HCT116 (cell line): ENCODE measurements around the gene PIKFYVE. TPM values are rescaled to one million over a fixed set of nuclear protein-coding genes. Genes with fewer than 3 reads are reported as not detected.

Source experiments
- ATAC-seq: fragments of 200-7000 bp; cut with Tn5 transposase; 2 replicates; pipeline ENCODE4 v1.9.1; 2020; ENCODE audit warnings: mild to moderate bottlenecking, moderate library complexity
- BruUV-seq: library from RNA; stranded (reverse); fragments of 400-500 nt; replicated peaks from 2 replicates; lab custom pipeline; 2021; lab: Mats Ljungman, UMichigan
- CTCF ChIA-PET: fragments of 300-600 bp; sonication (Branson Sonifier 250); formaldehyde crosslinking; loops from one replicate; lab custom pipeline; 2021; ENCODE audit warnings: antibody characterized with exemption; lab: Charles Lee
- POLR2A ChIA-PET: fragments of 300-600, 350-600 bp; sonication (Branson Sonifier 250); formaldehyde crosslinking; loops from one replicate; lab custom pipeline; 2021; ENCODE audit warnings: antibody characterized with exemption; lab: Charles Lee
- RAD21 ChIA-PET, 2 experiments: fragments of 300-600 bp; sonication (Branson Sonifier 250); formaldehyde crosslinking; loops; one replicate each; lab custom pipeline; 2023; ENCODE audit warnings: low total read pairs in 2 of 2; ENCODE audit not compliant: uncharacterized antibody in 2 of 2, unreplicated experiment in 2 of 2, low non-redundant PET in 1 of 2; lab: Charles Lee
- DNase-seq: peaks from one replicate; pipeline ENCODE4 v3.0.0-alpha.2; 2010; ENCODE audit warnings: low read depth, low spot score
- H2AFZ ChIP-seq: fragments of 200-600 bp; shearing (Covaris generic), sonication (generic); 2 replicates; pipeline ENCODE4 v1.6.1; 2017; ENCODE audit warnings: low read depth, mixed run types, mixed read lengths, antibody characterized with exemption, low read length; ENCODE audit not compliant: poor library complexity, severe bottlenecking
- H3K27ac ChIP-seq: 2 replicates; pipeline ENCODE4 v1.5.1; 2012; ENCODE audit warnings: low read depth, low read length
- H3K27me3 ChIP-seq: fragments of 200-600 bp; sonication (generic); 2 replicates; pipeline ENCODE4 v1.6.1; 2016; ENCODE audit warnings: mixed run types, low read length, mixed read lengths; ENCODE audit not compliant: insufficient read depth
- H3K36me3 ChIP-seq, 2 experiments: fragments of 200-500 bp in 1 of 2; fragments of 200-600 bp in 1 of 2; sonication (Bioruptor generic) in 1 of 2; sonication (generic) in 1 of 2; 2 replicates each; pipeline versions ENCODE4 v1.5.1 to v1.6.1; 2014 to 2016; ENCODE audit warnings: low read length in 2 of 2, inconsistent platforms in 1 of 2, mixed read lengths in 1 of 2, mixed run types in 1 of 2; ENCODE audit not compliant: insufficient read depth in 2 of 2, control insufficient read depth in 1 of 2
- H3K4me1 ChIP-seq, 2 experiments: fragments of 200-600 bp in 1 of 2; sonication (generic) in 1 of 2; 2 replicates each; pipeline versions ENCODE4 v1.5.1 to v1.6.1; 2012 to 2017; ENCODE audit warnings: low read length in 2 of 2, inconsistent platforms in 1 of 2, mild to moderate bottlenecking in 1 of 2, mixed read lengths in 1 of 2, mixed run types in 1 of 2, moderate library complexity in 1 of 2; ENCODE audit not compliant: insufficient read depth in 2 of 2, control insufficient read depth in 1 of 2
- H3K4me2 ChIP-seq: fragments of 200-600 bp; sonication (generic); 2 replicates; pipeline ENCODE4 v1.6.1; 2017; ENCODE audit warnings: mixed run types, low read length, mixed read lengths
- H3K4me3 ChIP-seq, 2 experiments: fragments of 200-600 bp in 1 of 2; sonication (generic) in 1 of 2; replicated peaks in 1 of 2; 2 replicates each; pipeline ENCODE4 v1.5.1; 2011 to 2016; ENCODE audit warnings: low read length in 2 of 2, control low read depth in 1 of 2, low read depth in 1 of 2, mild to moderate bottlenecking in 1 of 2, mixed read lengths in 1 of 2, mixed run types in 1 of 2
- H3K79me2 ChIP-seq: fragments of 200-600 bp; sonication (generic); 2 replicates; pipeline ENCODE4 v1.6.1; 2017; ENCODE audit warnings: mild to moderate bottlenecking, mixed run types, low read length, moderate library complexity, mixed read lengths; ENCODE audit not compliant: insufficient read depth
- H3K9ac ChIP-seq: fragments of 200-600 bp; sonication (generic); 2 replicates; pipeline ENCODE4 v1.6.1; 2016; ENCODE audit warnings: low read length, mixed read lengths
- H3K9me2 ChIP-seq: fragments of 200-600 bp; sonication (generic), shearing (Covaris generic); 2 replicates; pipeline ENCODE4 v1.6.1; 2017; ENCODE audit warnings: mixed run types, mild to moderate bottlenecking, moderate library complexity; ENCODE audit not compliant: insufficient read depth
- H3K9me3 ChIP-seq, 2 experiments: fragments of 200-500 bp in 1 of 2; fragments of 200-600 bp in 1 of 2; sonication (Bioruptor generic) in 1 of 2; sonication (generic) in 1 of 2; 2 replicates each; pipeline ENCODE4 v1.6.1; 2014 to 2017; ENCODE audit warnings: low read length in 2 of 2, mixed read lengths in 2 of 2, inconsistent platforms in 1 of 2, low read depth in 1 of 2, mild to moderate bottlenecking in 1 of 2, mixed run types in 1 of 2, moderate library complexity in 1 of 2; ENCODE audit not compliant: control insufficient read depth in 1 of 2, insufficient read depth in 1 of 2
- H4K20me1 ChIP-seq: fragments of 200-600 bp; sonication (generic), shearing (Covaris generic); 2 replicates; pipeline ENCODE4 v1.6.1; 2017; ENCODE audit warnings: mixed run types, mild to moderate bottlenecking, moderate library complexity; ENCODE audit not compliant: insufficient read depth
- CBX3 ChIP-seq: IDR thresholded peaks from 2 replicates; pipeline ENCODE4 v1.6.1; 2012; ENCODE audit warnings: low read depth
- CEBPB ChIP-seq: IDR thresholded peaks from 2 replicates; pipeline ENCODE4 v1.6.1; 2012; ENCODE audit warnings: low read depth
- ELF1 ChIP-seq: IDR thresholded peaks from 2 replicates; pipeline ENCODE4 v1.6.1; 2012; ENCODE audit warnings: low read depth, borderline replicate concordance
- EZH2 ChIP-seq: fragments of 200-600 bp; sonication (generic); IDR thresholded peaks from 2 replicates; pipeline ENCODE4 v1.6.1; 2017; ENCODE audit warnings: antibody characterized with exemption, mixed run types
- FOSL1 ChIP-seq: IDR thresholded peaks from 2 replicates; pipeline ENCODE4 v1.6.1; 2012; ENCODE audit warnings: low read depth
- POLR2AphosphoS5 ChIP-seq: IDR thresholded peaks from 2 replicates; pipeline ENCODE4 v1.6.1; 2011; ENCODE audit warnings: mild to moderate bottlenecking, low read depth, low read length, moderate library complexity
- RAD21 ChIP-seq: IDR thresholded peaks from 2 replicates; pipeline ENCODE4 v1.6.1; 2012; ENCODE audit warnings: low read depth, mild to moderate bottlenecking
- TCF7L2 ChIP-seq: IDR thresholded peaks from 2 replicates; pipeline ENCODE4 v1.7.0; 2011; ENCODE audit warnings: borderline replicate concordance, inconsistent platforms; ENCODE audit not compliant: insufficient read depth, insufficient read length; ENCODE audit errors: extremely low read depth
- YY1 ChIP-seq: IDR thresholded peaks from 2 replicates; pipeline ENCODE4 v1.6.1; 2011; ENCODE audit warnings: low read length, low read depth, moderate library complexity, mild to moderate bottlenecking; ENCODE audit not compliant: insufficient replicate concordance; ENCODE audit errors: extremely low read depth
- ZFX ChIP-seq: fragments of 450-650 bp; IDR thresholded peaks from 2 replicates; pipeline ENCODE4 v1.6.1; 2017
- ZNF274 ChIP-seq: fragments of 200-500 bp; sonication (Bioruptor generic); IDR thresholded peaks from 2 replicates; pipeline ENCODE4 v1.6.1; 2014; ENCODE audit warnings: mild to moderate bottlenecking, low read depth, low read length, inconsistent platforms
- intact Hi-C: fragments of 100-400 bp; cut with micrococcal nuclease; formaldehyde crosslinking; loops from 2 replicates; pipeline ENCODE4 v1.10.0; 2022
- total RNA-seq: library from RNA; stranded (reverse); gene quantifications from one replicate; pipeline ENCODE4 v1.2.1, GENCODE V29; 2021; ENCODE audit not compliant: unreplicated experiment
- TF ChIP-seq, protein P1 (sequence below): IDR thresholded peaks from 2 replicates; pipeline ENCODE4 v1.6.1; 2011; ENCODE audit warnings: mild to moderate bottlenecking, low read length, moderate library complexity; ENCODE audit not compliant: insufficient replicate concordance; ENCODE audit errors: extremely low read depth
- TF ChIP-seq, protein P2 (sequence below), 3 experiments: fragments of 200-600 bp in 1 of 3; sonication (generic) in 1 of 3; IDR thresholded peaks in 2 of 3; conservative IDR thresholded peaks in 1 of 3; 2 replicates each; pipeline ENCODE4 v1.5.1; 2012 to 2017; ENCODE audit warnings: low read depth in 2 of 3, low read length in 2 of 3, antibody characterized with exemption in 1 of 3, borderline replicate concordance in 1 of 3, control low read depth in 1 of 3, mild to moderate bottlenecking in 1 of 3, mixed read lengths in 1 of 3, mixed run types in 1 of 3, moderate library complexity in 1 of 3; ENCODE audit not compliant: insufficient read depth in 1 of 3
- TF ChIP-seq, protein P3 (sequence below): IDR thresholded peaks from 2 replicates; pipeline ENCODE4 v1.6.1; 2012
- TF ChIP-seq, protein P4 (sequence below): IDR thresholded peaks from 2 replicates; pipeline ENCODE4 v1.6.1; 2012
- TF ChIP-seq, protein P5 (sequence below): IDR thresholded peaks from 2 replicates; pipeline ENCODE4 v1.6.1; 2012; ENCODE audit warnings: low read depth

Gene PIKFYVE
- total RNA-seq, 1 experiment from 2014 or later = 21.8 TPM

DNA sequence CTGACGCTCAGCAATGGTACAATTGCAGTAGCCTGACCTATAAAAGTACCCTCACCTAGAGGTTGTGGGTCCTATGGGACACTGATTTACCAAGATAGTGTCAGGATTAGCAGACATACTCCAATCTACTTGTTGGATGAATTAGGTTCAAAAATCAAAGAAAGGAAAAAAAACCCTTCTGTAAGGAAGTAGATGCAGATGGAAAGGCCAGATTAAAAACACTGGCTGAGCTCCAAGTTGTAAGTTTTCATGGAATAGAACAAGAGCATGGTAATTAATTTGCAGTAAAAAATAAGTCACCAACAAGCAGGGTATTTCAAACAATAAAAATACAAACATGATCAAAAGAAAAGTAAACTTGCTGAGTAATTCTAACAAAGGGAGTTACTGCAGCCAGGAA, 37.6 kb upstream of the PIKFYVE start:
- no peak overlapping the region for H3K27ac ChIP-seq
- H4K20me1 ChIP-seq = no peaks in the 10 kb centered on the region
- RAD21 ChIA-PET = no interaction called here
- H3K9me2 ChIP-seq = no peaks in the 10 kb centered on the region
- no peak overlapping the region for H2AFZ ChIP-seq
- POLR2A ChIA-PET = no interaction called here
- CTCF ChIA-PET = no interaction called here
- H3K4me2 ChIP-seq = no peak overlapping the region
- DNase-seq (no peak), ATAC-seq (no peak)
- peaks cover 0 to 6% of the 10 kb centered on the region in 2 experiments; a peak in 1 of 4 replicates for H3K9me3 ChIP-seq
- H3K4me1 ChIP-seq = peaks cover 0 to 6% of the 10 kb centered on the region in 2 experiments; a peak in 2 of 4 replicates
- no peaks in the 10 kb centered on the region for H3K79me2 ChIP-seq
- no TSS peak for BruUV-seq
- H3K36me3 ChIP-seq = no peaks in the 10 kb centered on the region
- H3K9ac ChIP-seq = no peak overlapping the region
- TF ChIP-seq, protein P1, sequence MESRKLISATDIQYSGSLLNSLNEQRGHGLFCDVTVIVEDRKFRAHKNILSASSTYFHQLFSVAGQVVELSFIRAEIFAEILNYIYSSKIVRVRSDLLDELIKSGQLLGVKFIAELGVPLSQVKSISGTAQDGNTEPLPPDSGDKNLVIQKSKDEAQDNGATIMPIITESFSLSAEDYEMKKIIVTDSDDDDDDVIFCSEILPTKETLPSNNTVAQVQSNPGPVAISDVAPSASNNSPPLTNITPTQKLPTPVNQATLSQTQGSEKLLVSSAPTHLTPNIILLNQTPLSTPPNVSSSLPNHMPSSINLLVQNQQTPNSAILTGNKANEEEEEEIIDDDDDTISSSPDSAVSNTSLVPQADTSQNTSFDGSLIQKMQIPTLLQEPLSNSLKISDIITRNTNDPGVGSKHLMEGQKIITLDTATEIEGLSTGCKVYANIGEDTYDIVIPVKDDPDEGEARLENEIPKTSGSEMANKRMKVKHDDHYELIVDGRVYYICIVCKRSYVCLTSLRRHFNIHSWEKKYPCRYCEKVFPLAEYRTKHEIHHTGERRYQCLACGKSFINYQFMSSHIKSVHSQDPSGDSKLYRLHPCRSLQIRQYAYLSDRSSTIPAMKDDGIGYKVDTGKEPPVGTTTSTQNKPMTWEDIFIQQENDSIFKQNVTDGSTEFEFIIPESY = no peak
- TF ChIP-seq EZH2 (no peak), CEBPB (no peak), FOSL1 (no peak), ELF1 (no peak), ZFX (no peak), RAD21 (no peak), POLR2AphosphoS5 (no peak), YY1 (no peak), ZNF274 (no peak), TCF7L2 (no peak), CBX3 (no peak)
- TF ChIP-seq, protein P2, sequence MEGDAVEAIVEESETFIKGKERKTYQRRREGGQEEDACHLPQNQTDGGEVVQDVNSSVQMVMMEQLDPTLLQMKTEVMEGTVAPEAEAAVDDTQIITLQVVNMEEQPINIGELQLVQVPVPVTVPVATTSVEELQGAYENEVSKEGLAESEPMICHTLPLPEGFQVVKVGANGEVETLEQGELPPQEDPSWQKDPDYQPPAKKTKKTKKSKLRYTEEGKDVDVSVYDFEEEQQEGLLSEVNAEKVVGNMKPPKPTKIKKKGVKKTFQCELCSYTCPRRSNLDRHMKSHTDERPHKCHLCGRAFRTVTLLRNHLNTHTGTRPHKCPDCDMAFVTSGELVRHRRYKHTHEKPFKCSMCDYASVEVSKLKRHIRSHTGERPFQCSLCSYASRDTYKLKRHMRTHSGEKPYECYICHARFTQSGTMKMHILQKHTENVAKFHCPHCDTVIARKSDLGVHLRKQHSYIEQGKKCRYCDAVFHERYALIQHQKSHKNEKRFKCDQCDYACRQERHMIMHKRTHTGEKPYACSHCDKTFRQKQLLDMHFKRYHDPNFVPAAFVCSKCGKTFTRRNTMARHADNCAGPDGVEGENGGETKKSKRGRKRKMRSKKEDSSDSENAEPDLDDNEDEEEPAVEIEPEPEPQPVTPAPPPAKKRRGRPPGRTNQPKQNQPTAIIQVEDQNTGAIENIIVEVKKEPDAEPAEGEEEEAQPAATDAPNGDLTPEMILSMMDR (IDR thresholded peaks at IDR 0.05 in 2 of 3, conservative IDR thresholded peaks at IDR 0.05 in 1 of 3; ENCODE audit: borderline replicate concordance in 1 of 3, insufficient read depth in 1 of 3, low read depth in 2 of 3, low read length in 2 of 3) = no peak
- TF ChIP-seq, protein P3, sequence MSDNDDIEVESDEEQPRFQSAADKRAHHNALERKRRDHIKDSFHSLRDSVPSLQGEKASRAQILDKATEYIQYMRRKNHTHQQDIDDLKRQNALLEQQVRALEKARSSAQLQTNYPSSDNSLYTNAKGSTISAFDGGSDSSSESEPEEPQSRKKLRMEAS = no peak
- TF ChIP-seq, protein P4, sequence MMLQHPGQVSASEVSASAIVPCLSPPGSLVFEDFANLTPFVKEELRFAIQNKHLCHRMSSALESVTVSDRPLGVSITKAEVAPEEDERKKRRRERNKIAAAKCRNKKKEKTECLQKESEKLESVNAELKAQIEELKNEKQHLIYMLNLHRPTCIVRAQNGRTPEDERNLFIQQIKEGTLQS = no peak
- TF ChIP-seq, protein P5, sequence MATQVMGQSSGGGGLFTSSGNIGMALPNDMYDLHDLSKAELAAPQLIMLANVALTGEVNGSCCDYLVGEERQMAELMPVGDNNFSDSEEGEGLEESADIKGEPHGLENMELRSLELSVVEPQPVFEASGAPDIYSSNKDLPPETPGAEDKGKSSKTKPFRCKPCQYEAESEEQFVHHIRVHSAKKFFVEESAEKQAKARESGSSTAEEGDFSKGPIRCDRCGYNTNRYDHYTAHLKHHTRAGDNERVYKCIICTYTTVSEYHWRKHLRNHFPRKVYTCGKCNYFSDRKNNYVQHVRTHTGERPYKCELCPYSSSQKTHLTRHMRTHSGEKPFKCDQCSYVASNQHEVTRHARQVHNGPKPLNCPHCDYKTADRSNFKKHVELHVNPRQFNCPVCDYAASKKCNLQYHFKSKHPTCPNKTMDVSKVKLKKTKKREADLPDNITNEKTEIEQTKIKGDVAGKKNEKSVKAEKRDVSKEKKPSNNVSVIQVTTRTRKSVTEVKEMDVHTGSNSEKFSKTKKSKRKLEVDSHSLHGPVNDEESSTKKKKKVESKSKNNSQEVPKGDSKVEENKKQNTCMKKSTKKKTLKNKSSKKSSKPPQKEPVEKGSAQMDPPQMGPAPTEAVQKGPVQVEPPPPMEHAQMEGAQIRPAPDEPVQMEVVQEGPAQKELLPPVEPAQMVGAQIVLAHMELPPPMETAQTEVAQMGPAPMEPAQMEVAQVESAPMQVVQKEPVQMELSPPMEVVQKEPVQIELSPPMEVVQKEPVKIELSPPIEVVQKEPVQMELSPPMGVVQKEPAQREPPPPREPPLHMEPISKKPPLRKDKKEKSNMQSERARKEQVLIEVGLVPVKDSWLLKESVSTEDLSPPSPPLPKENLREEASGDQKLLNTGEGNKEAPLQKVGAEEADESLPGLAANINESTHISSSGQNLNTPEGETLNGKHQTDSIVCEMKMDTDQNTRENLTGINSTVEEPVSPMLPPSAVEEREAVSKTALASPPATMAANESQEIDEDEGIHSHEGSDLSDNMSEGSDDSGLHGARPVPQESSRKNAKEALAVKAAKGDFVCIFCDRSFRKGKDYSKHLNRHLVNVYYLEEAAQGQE = no peak
- H3K4me3 ChIP-seq = no peak overlapping the region
- intact Hi-C loops = no loop called here
- H3K27me3 ChIP-seq = no peaks in the 10 kb centered on the region
